H1 (cell line): Measurements from ENCODE around the gene BLTP2. TPM values are rescaled to one million over a fixed set of nuclear protein-coding genes. Genes with fewer than 3 reads are reported as not detected.

Experiments used
- CTCF ChIA-PET: fragments of 300-600 bp; sonication (Branson Sonifier 250); formaldehyde crosslinking; loops from one replicate; lab custom pipeline; 2021; ENCODE audit not compliant: partially characterized antibody; lab: Charles Lee
- POLR2A ChIA-PET: fragments of 300-600 bp; sonication (Branson Sonifier 250); formaldehyde crosslinking; loops from one replicate; lab custom pipeline; 2021; ENCODE audit warnings: inconsistent platforms; ENCODE audit not compliant: partially characterized antibody; lab: Charles Lee
- DNase-seq, 2 experiments: peaks; one replicate each; pipeline versions ENCODE4 v3.0.0 to v3.0.0-alpha.2; 2010 to 2022; ENCODE audit warnings: low spot score in 2 of 2, low read depth in 1 of 2, mixed read lengths in 1 of 2
- FAIRE-seq: peaks from 2 replicates; lab custom pipeline; 2011; peaks lifted over from hg19 to GRCh38; lab: Jason Lieb, UNC
- H2AFZ ChIP-seq: 2 replicates; pipeline ENCODE4 v1.8.1; 2012; ENCODE audit warnings: low read length, inconsistent platforms
- H2AK5ac ChIP-seq: 2 replicates; pipeline ENCODE4 v1.6.1; 2013; ENCODE audit warnings: low read depth, low read length
- H2BK120ac ChIP-seq: replicated peaks from 2 replicates; pipeline ENCODE3; 2013; ENCODE audit warnings: low read depth, low read length, inconsistent platforms
- H2BK12ac ChIP-seq: 2 replicates; pipeline ENCODE4 v1.6.1; 2013; ENCODE audit warnings: low read depth, low read length
- H2BK15ac ChIP-seq: 2 replicates; pipeline ENCODE4 v1.6.1; 2013; ENCODE audit warnings: low read length
- H2BK20ac ChIP-seq: 2 replicates; pipeline ENCODE4 v1.6.1; 2013; ENCODE audit warnings: low read length
- H2BK5ac ChIP-seq: 2 replicates; pipeline ENCODE4 v1.6.1; 2013; ENCODE audit warnings: low read depth, low read length
- H3K14ac ChIP-seq: 2 replicates; pipeline ENCODE4 v1.6.1; 2013; ENCODE audit warnings: inconsistent platforms; ENCODE audit not compliant: insufficient read length
- H3K18ac ChIP-seq: 2 replicates; pipeline ENCODE4 v1.6.1; 2013; ENCODE audit warnings: low read length; ENCODE audit errors: extremely low read depth
- H3K23ac ChIP-seq: 2 replicates; pipeline ENCODE4 v1.6.1; 2013; ENCODE audit warnings: inconsistent platforms; ENCODE audit not compliant: insufficient read length
- H3K23me2 ChIP-seq: 2 replicates; pipeline ENCODE4 v1.6.1; 2013; ENCODE audit warnings: low read depth, low read length
- H3K27ac ChIP-seq: 2 replicates; pipeline ENCODE4 v1.6.1; 2011; ENCODE audit warnings: low read depth, low read length, inconsistent platforms
- H3K27me3 ChIP-seq, 4 experiments: replicated peaks in 1 of 4; 1 replicate in 1 of 4; 2 replicates in 3 of 4; pipeline versions ENCODE4 v1.6.1 to v1.8.1; 2011 to 2013; ENCODE audit warnings: low read length in 3 of 4, mild to moderate bottlenecking in 3 of 4, inconsistent platforms in 2 of 4, mixed read lengths in 2 of 4, moderate library complexity in 1 of 4; ENCODE audit not compliant: control insufficient read depth in 3 of 4, insufficient read depth in 3 of 4; ENCODE audit errors: extremely low read depth in 1 of 4
- H3K36me3 ChIP-seq, 4 experiments: 2 replicates each; pipeline versions ENCODE4 v1.6.1 to v1.8.1; 2011 to 2013; ENCODE audit warnings: mild to moderate bottlenecking in 4 of 4, low read length in 3 of 4, moderate library complexity in 2 of 4, control low read depth in 1 of 4, inconsistent platforms in 1 of 4; ENCODE audit not compliant: insufficient read depth in 4 of 4, control insufficient read depth in 2 of 4
- H3K4ac ChIP-seq: replicated peaks from 2 replicates; pipeline ENCODE3; 2013; ENCODE audit warnings: low read length, low read depth, mixed read lengths, inconsistent platforms; ENCODE audit not compliant: insufficient read length
- H3K4me1 ChIP-seq, 4 experiments: replicated peaks in 1 of 4; 1 replicate in 1 of 4; 2 replicates in 3 of 4; pipeline versions ENCODE4 v1.6.1 to v1.8.1; 2011 to 2013; ENCODE audit warnings: low read length in 3 of 4, inconsistent platforms in 2 of 4, mixed read lengths in 1 of 4; ENCODE audit not compliant: insufficient read depth in 4 of 4, control insufficient read depth in 3 of 4
- H3K4me2 ChIP-seq, 2 experiments: 2 replicates each; pipeline versions ENCODE4 v1.6.1 to v1.8.1; 2011 to 2013; ENCODE audit warnings: low read depth in 2 of 2, low read length in 2 of 2, control low read depth in 1 of 2, inconsistent platforms in 1 of 2, mild to moderate bottlenecking in 1 of 2; ENCODE audit not compliant: insufficient read depth in 1 of 2
- H3K4me3 ChIP-seq, 4 experiments: fragments of 200-600, 300-600 bp in 1 of 4; sonication (generic), shearing (Covaris generic), sonication (Bioruptor Twin) in 1 of 4; 2 replicates each; pipeline versions ENCODE4 v1.5.1 to v1.8.1; 2011 to 2016; ENCODE audit warnings: low read length in 4 of 4, low read depth in 3 of 4, control low read depth in 2 of 4, inconsistent platforms in 2 of 4, mild to moderate bottlenecking in 2 of 4, mixed read lengths in 1 of 4, moderate library complexity in 1 of 4; ENCODE audit not compliant: insufficient read depth in 2 of 4; ENCODE audit errors: extremely low read depth in 1 of 4
- H3K56ac ChIP-seq: replicated peaks from 2 replicates; pipeline ENCODE3; 2013; ENCODE audit warnings: low read depth, mild to moderate bottlenecking, mixed read lengths, low read length, inconsistent platforms; ENCODE audit not compliant: insufficient read length
- H3K79me1 ChIP-seq: 2 replicates; pipeline ENCODE4 v1.6.1; 2013; ENCODE audit warnings: low read depth, low read length, control low read depth
- H3K79me2 ChIP-seq, 2 experiments: 2 replicates each; pipeline versions ENCODE4 v1.6.1 to v1.8.1; 2012 to 2013; ENCODE audit warnings: low read length in 2 of 2, mild to moderate bottlenecking in 2 of 2, inconsistent platforms in 1 of 2; ENCODE audit not compliant: insufficient read depth in 2 of 2, control insufficient read depth in 1 of 2
- H3K9ac ChIP-seq, 4 experiments: replicated peaks in 1 of 4; 1 replicate in 1 of 4; 2 replicates in 3 of 4; pipeline versions ENCODE4 v1.6.1 to v1.8.1; 2011 to 2013; ENCODE audit warnings: low read depth in 3 of 4, low read length in 3 of 4, control low read depth in 2 of 4, mild to moderate bottlenecking in 2 of 4, moderate library complexity in 2 of 4, inconsistent platforms in 1 of 4; ENCODE audit errors: extremely low read depth in 1 of 4
- H3K9me3 ChIP-seq, 2 experiments: 2 replicates each; pipeline versions ENCODE4 v1.6.1 to v1.8.1; 2012 to 2013; ENCODE audit warnings: mild to moderate bottlenecking in 2 of 2, moderate library complexity in 2 of 2, control low read depth in 1 of 2, inconsistent platforms in 1 of 2, low read depth in 1 of 2, low read length in 1 of 2, mixed read lengths in 1 of 2; ENCODE audit not compliant: insufficient read depth in 2 of 2
- H4K20me1 ChIP-seq, 2 experiments: replicated peaks in 1 of 2; 2 replicates each; pipeline versions ENCODE3 to v1.8.1; 2011 to 2013; ENCODE audit warnings: inconsistent platforms in 2 of 2, low read length in 2 of 2, mild to moderate bottlenecking in 1 of 2; ENCODE audit not compliant: insufficient read depth in 2 of 2, control insufficient read depth in 1 of 2
- H4K5ac ChIP-seq: 2 replicates; pipeline ENCODE4 v1.6.1; 2013; ENCODE audit warnings: low read length, low read depth, mixed read lengths, inconsistent platforms; ENCODE audit not compliant: insufficient read length
- H4K8ac ChIP-seq: 2 replicates; pipeline ENCODE4 v1.8.0; 2013; ENCODE audit warnings: mild to moderate bottlenecking, moderate library complexity, low read length, inconsistent platforms; ENCODE audit not compliant: insufficient read depth; ENCODE audit errors: extremely low read depth
- H4K91ac ChIP-seq: replicated peaks from 2 replicates; pipeline ENCODE3; 2013; ENCODE audit warnings: low read length, mixed read lengths, inconsistent platforms; ENCODE audit not compliant: insufficient read length
- BCL11A ChIP-seq, 2 experiments: IDR thresholded peaks; one replicate each; pipeline ENCODE4 v1.6.1; 2011; ENCODE audit warnings: low read depth in 2 of 2, low read length in 2 of 2, mild to moderate bottlenecking in 2 of 2
- SIX5 ChIP-seq: IDR thresholded peaks from 2 replicates; pipeline ENCODE4 v1.6.1; 2011; ENCODE audit warnings: mild to moderate bottlenecking, low read depth, low read length
- TAF7 ChIP-seq: optimal IDR thresholded peaks from 2 replicates; pipeline ENCODE3; 2011; ENCODE audit warnings: low read depth, mild to moderate bottlenecking, inconsistent platforms, low read length, moderate library complexity, borderline replicate concordance
- TBP ChIP-seq: IDR thresholded peaks from 2 replicates; pipeline ENCODE4 v1.6.1; 2011; ENCODE audit warnings: low read depth, low read length, improper control_type of control experiment
- TEAD4 ChIP-seq: IDR thresholded peaks from 2 replicates; pipeline ENCODE4 v1.6.1; 2012; ENCODE audit warnings: low read depth, low read length, inconsistent platforms, mixed read lengths
- WGBS, 2 experiments: shearing (Covaris generic) in 1 of 2; methylation state at CpG; one replicate each; pipeline versions ENCODE4 v1.1.6 to v1.1.7; 2013 to 2015; ENCODE audit warnings: low lambda C conversion rate in 2 of 2, mixed read lengths in 2 of 2, inconsistent platforms in 1 of 2, low coverage in 1 of 2, missing lambda C conversion rate in 1 of 2; ENCODE audit not compliant: insufficient replicate concordance in 2 of 2, insufficient coverage in 1 of 2, insufficient read length in 1 of 2; ENCODE audit errors: extremely low coverage in 1 of 2, missing lambda C conversion rate in 1 of 2; 5-methylcytosine and 5-hydroxymethylcytosine counted together
- polyA plus RNA-seq, 7 experiments: library from polyadenylated mRNA; depleted of rRNA in 3 of 7; stranded (reverse) in 5 of 7; unstranded in 2 of 7; fragments of >200 nt in 5 of 7; fragments of 200-250 nt in 2 of 7; gene quantifications; 1 replicate in 5 of 7; 2 replicates in 1 of 7; 4 replicates in 1 of 7; pipeline versions ENCODE4 v1.2.1 to v1.2.3, GENCODE V29; 2011 to 2013; ENCODE audit warnings: missing spikeins in 2 of 7, mixed read lengths in 2 of 7
- total RNA-seq: library from RNA; stranded (reverse); fragmentation: NEBNext Ultra II Directional; extraction: Animal tissue kit (Norgen Biotek cat#: 25700); gene quantifications from 2 replicates; pipeline ENCODE4 v1.2.1, GENCODE V29; 2021

The BLTP2 gene
- total and polyA plus RNA-seq, 2 of the 8 experiments (the other 6 are each of a cell fraction or from before 2014, with no cell fraction given): 80.9 to 140 TPM

GRCh38 chr17:28684963-28685362, 40.0 kb upstream of the BLTP2 start:
- no peak overlapping the region for H2BK20ac ChIP-seq
- peaks cover 3 to 8% of the 10 kb centered on the region in 2 experiments for H4K20me1 ChIP-seq
- no peaks in the 10 kb centered on the region for H3K23me2 ChIP-seq
- H3K79me1 ChIP-seq: no peaks in the 10 kb centered on the region
- H2BK15ac ChIP-seq: no peak overlapping the region
- peaks cover 60 to 97% (median 88%) of the 10 kb centered on the region in 4 experiments for H3K36me3 ChIP-seq
- H3K9ac ChIP-seq: no peak overlapping the region; a peak in 1 of 7 replicates
- H2BK12ac ChIP-seq: no peak overlapping the region
- no peak overlapping the region for H2BK5ac ChIP-seq
- POLR2A ChIA-PET: interaction anchor here (1.4 to 3.7 kb wide), 2 partner anchors 9 to 15 kb away, joined by 3 to 13 read pairs; no protein-coding TSS in a partner anchor
- H3K79me2 ChIP-seq: no peaks in the 10 kb centered on the region
- no peaks in the 10 kb centered on the region for H3K4me1 ChIP-seq
- FAIRE-seq (no peak), DNase-seq (no peak)
- no peak overlapping the region for H2BK120ac ChIP-seq
- H4K5ac ChIP-seq: no peak overlapping the region
- H3K56ac ChIP-seq: no peak overlapping the region
- no peak overlapping the region for H4K91ac ChIP-seq
- H2AFZ ChIP-seq: no peak overlapping the region
- no peaks in the 10 kb centered on the region for H3K9me3 ChIP-seq
- 89% methylated on average over 3 of the region's 3 CpGs; no CpG with 5 or more reads in 1 of the 2 experiments for WGBS, 2 experiments
- CTCF ChIA-PET: interaction anchor here (3.3 kb wide), 1 partner anchor 8 kb away, joined by 13 read pairs; no protein-coding TSS in a partner anchor
- H3K14ac ChIP-seq: no peak overlapping the region
- no peak overlapping the region for H3K18ac ChIP-seq
- H3K4me2 ChIP-seq: no peak overlapping the region
- no peak overlapping the region for H3K4ac ChIP-seq
- no peak overlapping the region for H3K23ac ChIP-seq
- no peak overlapping the region for H2AK5ac ChIP-seq
- no peak overlapping the region for H4K8ac ChIP-seq
- no peak overlapping the region for H3K4me3 ChIP-seq
- H3K27me3 ChIP-seq: no peaks in the 10 kb centered on the region
- H3K27ac ChIP-seq: no peak overlapping the region
- TF ChIP-seq TAF7 (no peak), SIX5 (no peak), TBP (no peak), BCL11A (IDR thresholded peaks at IDR 0.05; ENCODE audit: low read depth in 2 of 2, low read length in 2 of 2) (no peak), TEAD4 (no peak)
